ENCODE measurements around the gene DLGAP1.

GRCh38 chr18:3982541-3982940 is 472.6 kb downstream of the DLGAP1 start:
- TF ChIP-seq, protein P1, sequence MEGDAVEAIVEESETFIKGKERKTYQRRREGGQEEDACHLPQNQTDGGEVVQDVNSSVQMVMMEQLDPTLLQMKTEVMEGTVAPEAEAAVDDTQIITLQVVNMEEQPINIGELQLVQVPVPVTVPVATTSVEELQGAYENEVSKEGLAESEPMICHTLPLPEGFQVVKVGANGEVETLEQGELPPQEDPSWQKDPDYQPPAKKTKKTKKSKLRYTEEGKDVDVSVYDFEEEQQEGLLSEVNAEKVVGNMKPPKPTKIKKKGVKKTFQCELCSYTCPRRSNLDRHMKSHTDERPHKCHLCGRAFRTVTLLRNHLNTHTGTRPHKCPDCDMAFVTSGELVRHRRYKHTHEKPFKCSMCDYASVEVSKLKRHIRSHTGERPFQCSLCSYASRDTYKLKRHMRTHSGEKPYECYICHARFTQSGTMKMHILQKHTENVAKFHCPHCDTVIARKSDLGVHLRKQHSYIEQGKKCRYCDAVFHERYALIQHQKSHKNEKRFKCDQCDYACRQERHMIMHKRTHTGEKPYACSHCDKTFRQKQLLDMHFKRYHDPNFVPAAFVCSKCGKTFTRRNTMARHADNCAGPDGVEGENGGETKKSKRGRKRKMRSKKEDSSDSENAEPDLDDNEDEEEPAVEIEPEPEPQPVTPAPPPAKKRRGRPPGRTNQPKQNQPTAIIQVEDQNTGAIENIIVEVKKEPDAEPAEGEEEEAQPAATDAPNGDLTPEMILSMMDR (IDR thresholded peaks at IDR 0.05), result no peak
- no peak for TF ChIP-seq POLR2A (IDR thresholded peaks at IDR 0.05)

Data from testis (tissue), 2 donors.